Glutamatergic neuron (in vitro differentiated cells): ENCODE data around the gene CLSTN2. TPM values are rescaled to one million over a fixed set of nuclear protein-coding genes. Genes with fewer than 3 reads are reported as not detected.

Experiments
- DNase-seq: peaks from one replicate; pipeline ENCODE4 v3.0.0; 2022
- H3K27ac Mint-ChIP-seq: one replicate; pipeline ENCODE4 v1.8.0; 2020; ENCODE audit warnings: mild to moderate bottlenecking, mixed read lengths, inconsistent platforms; ENCODE audit not compliant: unreplicated experiment
- H3K27me3 Mint-ChIP-seq: one replicate; pipeline ENCODE4 v1.8.0; 2020; ENCODE audit warnings: mild to moderate bottlenecking, moderate library complexity, mixed read lengths, inconsistent platforms; ENCODE audit not compliant: unreplicated experiment
- H3K36me3 Mint-ChIP-seq: one replicate; pipeline ENCODE4 v1.8.0; 2020; ENCODE audit warnings: mild to moderate bottlenecking, mixed read lengths, inconsistent platforms; ENCODE audit not compliant: unreplicated experiment
- H3K4me1 Mint-ChIP-seq: one replicate; pipeline ENCODE4 v1.8.0; 2020; ENCODE audit warnings: mild to moderate bottlenecking, low read depth, mixed read lengths, inconsistent platforms; ENCODE audit not compliant: unreplicated experiment
- H3K4me3 Mint-ChIP-seq: one replicate; pipeline ENCODE4 v1.8.0; 2020; ENCODE audit warnings: mild to moderate bottlenecking, mixed read lengths, inconsistent platforms; ENCODE audit not compliant: unreplicated experiment
- H3K9me3 Mint-ChIP-seq: one replicate; pipeline ENCODE4 v1.8.0; 2020; ENCODE audit warnings: mild to moderate bottlenecking, moderate library complexity, mixed read lengths, inconsistent platforms; ENCODE audit not compliant: unreplicated experiment
- CTCF ChIP-seq: fragments of 200-600 bp; sonication (generic); IDR thresholded peaks from one replicate; pipeline ENCODE4 v1.5.0; 2021; ENCODE audit not compliant: partially characterized antibody, unreplicated experiment
- total RNA-seq: library from RNA; stranded (reverse); fragmentation: NEBNext Ultra II Directional; extraction: Animal tissue kit (Norgen Biotek cat#: 25700); gene quantifications from one replicate; pipeline ENCODE4 v1.2.1, GENCODE V29; 2021; ENCODE audit not compliant: unreplicated experiment

Gene CLSTN2
- total RNA-seq, 1 donor from 2014 or later: 3.1 TPM

GRCh38 chr3:140363801-140364200, 428.8 kb downstream of the CLSTN2 start:
- H3K27me3 Mint-ChIP-seq: no peaks in the 10 kb centered on the region
- no peak overlapping the region for H3K4me3 Mint-ChIP-seq
- H3K4me1 Mint-ChIP-seq: no peaks in the 10 kb centered on the region
- H3K9me3 Mint-ChIP-seq: no peaks in the 10 kb centered on the region
- no peak for TF ChIP-seq CTCF
- no peaks in the 10 kb centered on the region for H3K36me3 Mint-ChIP-seq
- DNase-seq: no peak
- H3K27ac Mint-ChIP-seq: no peak overlapping the region

- Mint-ChIP-seq H3K36me3 (no peaks in the 10 kb centered on the region), H3K9me3 (no peaks in the 10 kb centered on the region), H3K4me3 (no peak overlapping the region), H3K27me3 (peaks cover 2% of the 10 kb centered on the region), H3K27ac (no peak overlapping the region), H3K4me1 (no peaks in the 10 kb centered on the region)
- TF ChIP-seq CTCF: no peak
- DNase-seq: no peak
These were observed 431.1 kb downstream of the CLSTN2 start for GRCh38 chr3:140365872-140366697.

- Mint-ChIP-seq H3K36me3 (no peaks in the 10 kb centered on the region), H3K4me3 (no peak overlapping the region), H3K27me3 (peaks cover 2% of the 10 kb centered on the region), H3K27ac (no peak overlapping the region), H3K9me3 (no peaks in the 10 kb centered on the region), H3K4me1 (no peaks in the 10 kb centered on the region)
- TF ChIP-seq CTCF: no peak
- DNase-seq: no peak
These were observed 433.3 kb downstream of the CLSTN2 start for GRCh38 chr3:140368223-140368811.

- H3K9me3 Mint-ChIP-seq: no peaks in the 10 kb centered on the region
These were observed 435.7 kb downstream of the CLSTN2 start for GRCh38 chr3:140370686-140371085.

More at GRCh38 chr3:140370686-140371085, 435.7 kb downstream of the CLSTN2 start:
- DNase-seq: no peak
- Mint-ChIP-seq H3K4me1 (no peaks in the 10 kb centered on the region), H3K36me3 (no peaks in the 10 kb centered on the region), H3K4me3 (no peak overlapping the region), H3K27me3 (peaks cover 2% of the 10 kb centered on the region), H3K27ac (no peak overlapping the region)
- TF ChIP-seq CTCF: no peak
